CD4-positive, alpha-beta T cell treated with Interleukin-6 at 100 ng/mL for 8 hours (primary cell): ENCODE results near the gene IL23R.

Source experiments
- DNase-seq: peaks from one replicate; pipeline ENCODE4 v3.0.0-alpha.2; 2020; ENCODE audit warnings: mixed read lengths, low spot score

Gene IL23R

DNA sequence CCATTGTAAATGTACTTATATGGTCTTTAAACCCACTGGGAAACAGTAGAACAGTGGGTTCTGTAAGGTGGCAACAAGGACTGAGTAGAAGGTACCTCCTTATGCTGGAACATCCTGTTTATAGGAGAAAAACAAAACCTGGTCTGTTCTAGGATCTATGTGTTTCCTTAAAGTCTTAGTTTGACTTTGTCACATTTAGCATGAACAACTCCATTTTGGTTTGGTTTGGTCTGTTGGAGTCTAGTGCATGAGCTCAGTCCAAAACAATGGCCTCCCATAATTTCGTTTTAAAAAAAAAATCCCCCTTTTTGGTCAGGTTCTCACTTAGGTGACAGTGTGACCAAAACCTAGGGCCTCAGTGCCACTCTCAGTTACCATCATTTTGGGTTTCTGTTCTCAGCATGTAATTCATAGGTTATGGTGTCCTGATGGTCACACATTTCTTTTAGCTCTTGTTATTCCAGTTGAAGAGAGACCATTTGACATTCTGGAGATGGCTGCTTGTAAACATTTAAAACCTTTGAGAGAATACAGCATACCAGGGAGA is 75.0 kb downstream of the IL23R start:
- DNase-seq: no peak

DNA sequence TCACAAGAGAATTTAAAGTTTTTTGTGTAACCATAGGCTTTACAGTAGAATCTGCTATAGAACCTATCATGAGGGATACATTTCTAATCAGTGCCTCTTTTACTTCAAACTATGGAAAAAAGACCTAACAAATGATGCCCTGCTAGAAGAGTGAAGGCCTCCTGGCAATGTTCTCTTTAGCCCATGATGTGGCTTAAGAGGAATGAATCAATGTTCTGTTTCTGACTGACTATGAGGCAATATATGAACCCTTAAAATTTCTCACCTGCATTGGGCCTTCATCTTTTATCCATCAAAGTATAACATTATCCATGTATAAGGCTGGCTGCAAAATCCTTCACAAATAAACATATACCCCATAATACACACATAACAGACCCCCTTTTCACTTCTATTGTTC is 75.8 kb downstream of the IL23R start:
- no peak for DNase-seq

DNA sequence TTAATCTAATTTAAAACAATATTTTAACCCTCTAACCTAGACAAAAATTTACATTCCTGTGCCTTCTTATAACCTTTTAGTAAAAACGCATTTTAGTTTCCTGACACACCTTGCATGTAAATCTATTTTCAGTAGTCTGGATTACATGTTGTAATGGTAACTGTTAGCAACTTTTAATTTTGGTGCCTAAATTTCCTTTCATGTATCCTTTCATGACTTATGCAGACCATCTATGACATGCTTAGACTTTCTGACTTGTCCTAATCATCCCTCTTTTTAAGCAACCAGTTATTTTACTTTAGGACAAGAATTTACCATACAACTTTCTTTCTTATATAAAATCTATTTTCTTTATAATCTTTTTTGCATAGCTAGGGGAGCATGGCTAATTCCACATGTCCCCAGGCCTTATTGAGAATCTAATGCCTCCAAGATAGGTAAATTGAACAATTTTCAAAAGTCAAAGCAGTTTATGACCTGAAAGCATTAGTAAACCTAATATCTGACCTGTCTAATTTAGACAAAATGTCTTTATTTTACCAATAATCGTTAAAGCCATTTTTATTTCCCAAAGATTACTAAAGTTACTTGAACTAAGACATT is 83.9 kb downstream of the IL23R start:
- no peak for DNase-seq

DNA sequence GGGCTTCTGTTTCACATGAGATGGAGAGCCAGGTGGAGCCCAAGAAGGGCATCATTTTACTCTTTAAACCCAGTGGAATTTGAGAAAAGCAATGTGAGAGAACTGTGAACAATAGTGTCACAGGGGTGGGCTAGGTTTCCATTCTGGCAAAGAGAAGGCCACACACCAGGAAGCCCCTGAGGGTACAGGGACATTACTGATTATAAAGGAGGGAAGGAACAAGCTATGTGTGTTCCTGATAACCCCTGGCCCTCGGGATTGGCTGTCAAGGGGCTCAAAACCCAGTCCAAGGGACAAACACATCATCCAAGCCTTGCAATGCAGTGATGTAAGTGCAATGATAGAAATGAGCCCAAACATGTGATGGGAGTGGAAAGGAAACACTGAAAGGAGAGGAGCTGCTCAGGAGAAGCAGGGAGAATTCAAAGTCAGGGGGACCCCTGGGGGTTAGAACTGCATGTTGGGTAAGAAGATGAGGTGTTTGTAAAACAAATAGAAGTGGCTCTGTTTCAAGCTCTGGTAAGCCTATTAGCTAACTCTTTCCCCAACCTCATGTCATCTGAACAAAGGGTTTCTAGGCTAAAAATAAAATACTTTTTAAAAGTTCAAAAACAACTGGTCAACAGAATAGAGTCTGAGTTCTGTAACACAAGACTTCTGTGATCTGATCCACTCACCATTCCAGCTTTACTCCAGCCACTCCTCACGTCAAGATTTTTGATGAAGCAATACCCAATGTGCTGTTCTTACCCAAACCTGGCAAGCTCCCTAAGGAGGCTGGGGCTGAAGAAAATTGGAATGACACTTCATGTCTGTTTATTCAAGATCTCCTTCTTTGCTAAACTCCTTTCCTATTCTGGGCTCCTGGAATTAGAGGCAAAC is 90.3 kb downstream of the IL23R start:
- DNase-seq: no peak

DNA sequence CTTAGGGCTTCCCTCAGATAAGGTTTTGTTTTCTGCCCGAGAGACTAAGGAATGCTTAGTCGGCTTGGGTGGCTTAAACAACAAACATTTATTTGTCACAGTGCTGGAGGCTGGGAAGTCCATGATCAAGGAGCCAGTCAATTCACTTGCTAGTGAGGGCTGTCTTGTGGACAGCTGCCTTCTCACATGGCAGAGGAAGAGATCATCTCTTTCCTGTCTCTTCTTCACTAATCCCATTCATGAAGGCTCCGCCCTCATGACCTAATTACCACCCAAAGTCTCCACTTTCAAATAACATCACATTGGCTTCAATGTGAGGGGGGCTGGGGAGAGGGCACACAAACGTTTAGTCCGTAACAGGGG is 90.9 kb downstream of the IL23R start:
- DNase-seq: no peak

DNA sequence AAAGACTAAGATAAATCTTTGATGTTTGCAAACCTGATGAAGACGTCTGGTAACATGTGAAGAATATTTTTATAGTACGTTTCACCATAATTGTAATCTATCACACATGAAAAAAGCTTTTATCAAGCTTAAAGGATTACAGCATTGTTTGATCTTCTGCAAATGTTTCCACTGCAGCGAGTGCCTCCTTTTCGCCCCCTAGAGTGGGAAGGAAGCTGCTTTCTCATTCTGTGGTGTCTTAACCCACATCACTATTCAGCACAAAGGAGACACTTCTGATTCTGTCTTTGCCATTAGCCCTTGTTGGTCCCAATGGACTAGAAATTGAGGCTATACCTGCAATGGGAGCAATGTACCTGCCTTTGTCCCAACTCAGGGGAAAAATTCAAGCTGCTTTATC is 95.4 kb downstream of the IL23R start:
- DNase-seq: peak; percentile 52

DNA sequence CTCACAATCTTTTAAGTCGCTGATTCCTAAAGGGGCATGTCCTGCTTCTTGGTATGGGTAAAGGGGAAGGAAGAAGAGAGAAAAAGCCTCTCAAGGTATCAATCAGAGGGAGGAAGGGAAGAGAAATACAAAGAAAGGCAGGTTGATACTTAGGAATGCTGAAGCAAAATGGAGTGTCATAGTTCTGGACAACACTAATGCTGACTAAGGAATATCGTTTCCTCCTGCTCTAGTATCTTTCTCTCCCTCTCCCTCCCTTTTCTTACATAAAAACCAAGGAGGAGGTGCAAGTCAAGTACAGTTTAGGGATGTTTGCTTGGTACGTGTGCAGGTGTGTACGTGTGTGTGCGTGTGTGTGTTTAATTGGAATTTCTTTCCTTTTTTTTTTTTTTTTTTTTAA is 96.5 kb downstream of the IL23R start:
- no peak for DNase-seq

DNA sequence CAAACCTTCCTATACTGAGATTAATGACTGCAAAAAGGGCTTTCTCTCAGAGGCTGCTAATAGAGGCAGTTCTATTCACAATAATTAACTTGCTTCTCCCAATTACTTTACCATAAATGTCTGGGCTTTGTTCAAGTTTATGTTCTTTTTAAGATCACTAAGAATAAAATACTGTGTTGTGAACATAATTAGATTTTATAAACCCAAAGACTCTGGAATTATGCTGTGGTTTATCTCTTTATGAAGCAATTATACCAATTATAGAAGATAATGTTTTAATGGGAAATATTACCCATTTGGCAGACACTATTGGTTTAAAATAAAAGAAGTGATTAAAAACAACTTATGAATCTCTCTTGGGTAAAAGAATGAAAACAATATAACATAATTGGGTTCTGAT is 97.9 kb downstream of the IL23R start:
- DNase-seq: no peak

DNA sequence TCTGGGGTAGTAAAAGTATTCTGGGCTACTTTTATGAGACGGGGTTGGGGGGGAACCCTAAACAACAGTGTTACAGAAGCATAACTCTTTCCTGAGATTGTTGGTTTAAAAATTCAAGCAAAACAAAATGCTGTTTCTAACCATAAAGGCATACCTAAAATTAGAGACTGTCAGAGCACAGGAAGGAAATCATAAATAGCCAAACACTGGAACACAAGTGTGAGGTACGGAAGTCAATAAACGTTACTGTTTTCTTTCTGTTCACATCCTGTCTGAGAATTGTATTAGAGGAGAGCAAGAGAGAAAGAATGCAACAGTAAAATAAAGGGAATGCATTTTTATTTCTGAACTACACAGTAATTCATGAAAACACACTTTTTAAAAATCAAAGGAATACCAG is 98.6 kb downstream of the IL23R start:
- DNase-seq: no peak

DNA sequence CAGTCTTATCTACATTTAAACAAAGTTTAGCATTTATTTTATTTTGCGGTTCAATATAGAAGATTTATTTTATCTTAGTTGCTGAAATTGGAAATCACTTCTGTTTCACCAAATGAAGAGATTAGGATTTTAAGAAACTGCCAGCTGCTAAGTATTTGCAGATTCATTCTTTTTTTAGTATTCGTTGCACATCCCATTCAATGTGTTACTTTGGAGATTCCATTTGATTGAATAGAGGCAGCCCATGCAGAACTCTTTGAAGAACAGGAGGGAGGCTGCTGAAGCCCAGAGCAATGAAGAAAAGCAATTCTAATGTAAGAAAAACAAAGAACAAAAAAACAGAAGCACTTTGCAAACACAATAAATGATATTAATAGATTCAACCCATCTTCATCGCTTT is 102.8 kb downstream of the IL23R start:
- no peak for DNase-seq

DNA sequence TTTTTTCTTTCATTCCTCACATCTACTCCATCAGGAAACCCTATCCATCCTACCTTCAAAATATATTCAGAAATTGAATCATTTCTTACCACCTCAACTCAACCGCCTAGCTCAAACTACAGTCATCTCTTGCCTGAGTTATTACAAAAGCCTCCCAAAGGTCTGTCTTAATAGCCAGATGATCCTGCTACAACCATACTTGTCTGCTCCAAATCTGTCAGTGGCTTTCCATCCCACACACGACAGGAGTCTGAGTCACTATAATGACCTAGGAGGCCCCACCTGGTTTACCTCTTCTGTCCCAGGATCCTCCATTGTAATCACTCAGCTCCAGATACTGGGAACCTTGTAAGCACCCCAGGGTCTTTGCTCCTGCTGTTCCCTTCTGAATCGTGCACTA is 104.3 kb downstream of the IL23R start:
- no peak for DNase-seq

DNA sequence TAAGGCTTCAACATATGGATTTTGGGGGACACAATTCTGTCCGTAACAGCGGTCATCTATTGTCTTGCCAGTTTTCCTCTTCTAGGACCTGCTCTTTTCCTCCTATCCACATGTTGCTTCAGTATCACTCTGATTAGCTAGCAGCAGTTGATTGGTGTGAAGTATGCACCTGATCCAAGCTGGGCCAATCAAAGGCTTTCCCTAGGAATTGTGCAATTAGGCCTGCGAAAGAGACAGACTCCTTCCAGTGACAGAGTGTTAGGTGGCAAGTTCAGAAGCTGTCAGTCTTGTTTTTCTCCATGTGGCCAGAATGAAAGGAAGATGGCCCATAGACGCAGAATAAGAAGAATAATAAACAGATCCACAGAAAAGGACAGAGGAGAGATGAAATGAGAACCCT is 107.3 kb downstream of the IL23R start:
- no peak for DNase-seq

DNA sequence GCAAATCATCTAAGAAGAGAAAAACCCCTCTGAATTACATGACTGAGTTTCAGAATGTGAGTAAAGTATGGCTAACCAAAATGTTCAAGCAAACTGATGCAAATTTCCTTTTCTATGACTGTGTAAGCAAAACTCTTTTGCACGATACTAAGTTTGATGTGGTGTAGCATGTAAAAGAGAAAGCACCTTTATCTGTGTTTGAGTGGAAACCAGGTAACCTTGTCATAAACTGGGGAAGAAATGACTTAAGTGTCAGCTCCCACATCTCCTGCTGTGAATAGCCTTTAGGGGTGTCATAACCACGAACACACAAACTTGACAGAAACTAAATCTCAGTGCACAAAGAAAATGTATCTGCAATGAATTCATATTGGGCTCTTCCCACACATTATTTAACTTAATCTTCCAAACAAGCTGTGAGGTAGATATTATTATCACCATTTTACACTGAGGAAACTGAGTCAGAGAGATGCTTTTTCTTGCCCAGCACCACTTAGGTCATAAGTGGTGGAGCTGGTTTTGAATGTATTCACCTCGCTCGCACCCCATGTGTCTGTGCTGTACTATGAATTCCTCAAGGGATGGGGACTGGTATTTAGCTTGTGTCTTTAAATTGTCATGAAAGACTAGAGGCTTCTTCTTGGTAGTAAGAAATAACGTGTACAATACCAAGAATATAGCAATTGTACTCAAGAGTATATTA is 108.5 kb downstream of the IL23R start:
- DNase-seq: peak; percentile 9

DNA sequence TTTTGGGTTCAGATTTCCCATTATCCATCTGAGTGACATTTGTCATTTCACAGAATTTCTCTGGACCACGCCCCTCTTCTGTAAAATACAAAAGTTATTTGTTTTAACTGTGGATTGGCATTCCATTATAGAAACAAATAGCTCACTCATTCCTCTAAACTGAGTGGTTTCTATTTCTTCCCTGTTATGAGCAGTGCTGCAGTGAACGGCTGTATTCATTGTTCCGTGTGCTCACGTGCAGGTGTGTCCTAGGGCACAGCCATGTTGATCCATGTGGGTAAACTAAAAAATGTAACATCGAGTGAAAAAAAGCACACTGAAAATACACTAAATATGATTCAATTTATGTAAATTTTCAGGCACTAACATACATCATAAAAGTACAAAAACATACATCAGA is 114.4 kb downstream of the IL23R start:
- no peak for DNase-seq

DNA sequence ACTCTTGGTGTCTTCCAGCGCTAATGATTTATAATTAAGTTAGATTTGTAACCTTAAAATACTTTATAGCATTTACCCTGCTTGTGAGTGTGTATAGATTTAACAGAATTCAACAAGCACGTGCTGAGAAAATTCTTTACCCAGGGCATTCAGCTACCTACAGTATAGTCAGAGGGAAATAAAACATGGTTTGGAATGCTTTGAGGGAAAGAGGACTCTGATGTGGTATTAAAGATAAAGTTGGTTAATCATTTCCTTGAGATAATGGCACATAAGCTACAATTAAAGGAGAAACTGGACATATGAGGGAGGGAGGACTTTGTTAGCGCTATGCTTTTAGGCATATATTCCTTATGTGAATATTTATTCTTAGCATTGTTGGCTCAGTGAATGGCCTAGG is 115.0 kb downstream of the IL23R start:
- DNase-seq: no peak

DNA sequence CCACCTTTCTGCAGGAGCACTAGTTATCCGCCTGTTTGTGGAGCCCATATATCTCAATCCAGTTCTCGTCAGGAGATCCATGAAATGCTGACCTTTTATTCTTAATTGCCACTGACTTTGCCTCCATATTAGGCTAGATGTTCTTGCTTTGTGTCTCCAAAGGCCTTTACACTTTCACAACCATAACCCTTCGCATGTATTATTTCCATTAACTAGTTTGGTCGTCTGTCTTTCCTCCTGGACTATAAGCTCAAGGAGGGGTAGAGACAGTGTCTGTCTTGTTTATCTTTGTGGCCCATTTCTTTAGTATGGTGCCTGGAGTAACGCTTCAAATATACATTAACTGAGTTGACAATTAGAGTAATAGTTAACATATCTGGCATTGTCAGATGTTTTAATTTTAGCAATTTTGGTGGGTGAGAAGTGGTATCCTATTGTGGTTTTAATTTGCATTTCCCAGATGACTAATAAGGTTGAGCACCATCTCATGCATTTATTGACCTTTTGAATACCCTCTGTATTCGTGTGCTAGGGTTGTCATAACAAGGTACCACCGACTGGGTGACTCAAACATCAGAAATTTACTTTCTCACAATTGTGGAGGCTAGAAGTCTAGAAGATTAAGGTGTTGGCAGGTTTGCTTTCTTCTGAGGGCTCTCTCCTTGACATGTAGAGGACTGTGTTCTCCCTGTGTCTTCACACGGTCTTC is 119.7 kb downstream of the IL23R start:
- no peak for DNase-seq

DNA sequence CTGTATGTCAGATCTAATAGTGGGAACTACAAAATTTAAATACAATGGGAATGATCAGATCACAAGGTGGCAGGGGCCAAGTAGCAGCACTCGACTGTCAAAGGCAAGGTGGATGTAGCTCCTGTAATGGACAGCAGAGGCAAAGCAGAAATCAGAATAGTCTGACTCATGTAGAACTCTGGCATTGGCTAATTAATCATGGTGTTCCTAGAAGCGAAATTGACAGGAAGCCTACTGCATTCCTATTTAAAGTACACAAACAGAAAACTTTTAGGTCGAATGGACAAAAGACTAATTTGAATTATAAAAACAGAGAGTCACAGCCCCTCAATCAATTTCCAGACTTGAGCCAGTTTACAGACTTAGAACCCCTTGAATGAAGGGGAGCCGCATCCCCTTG is 124.0 kb downstream of the IL23R start:
- no peak for DNase-seq

DNA sequence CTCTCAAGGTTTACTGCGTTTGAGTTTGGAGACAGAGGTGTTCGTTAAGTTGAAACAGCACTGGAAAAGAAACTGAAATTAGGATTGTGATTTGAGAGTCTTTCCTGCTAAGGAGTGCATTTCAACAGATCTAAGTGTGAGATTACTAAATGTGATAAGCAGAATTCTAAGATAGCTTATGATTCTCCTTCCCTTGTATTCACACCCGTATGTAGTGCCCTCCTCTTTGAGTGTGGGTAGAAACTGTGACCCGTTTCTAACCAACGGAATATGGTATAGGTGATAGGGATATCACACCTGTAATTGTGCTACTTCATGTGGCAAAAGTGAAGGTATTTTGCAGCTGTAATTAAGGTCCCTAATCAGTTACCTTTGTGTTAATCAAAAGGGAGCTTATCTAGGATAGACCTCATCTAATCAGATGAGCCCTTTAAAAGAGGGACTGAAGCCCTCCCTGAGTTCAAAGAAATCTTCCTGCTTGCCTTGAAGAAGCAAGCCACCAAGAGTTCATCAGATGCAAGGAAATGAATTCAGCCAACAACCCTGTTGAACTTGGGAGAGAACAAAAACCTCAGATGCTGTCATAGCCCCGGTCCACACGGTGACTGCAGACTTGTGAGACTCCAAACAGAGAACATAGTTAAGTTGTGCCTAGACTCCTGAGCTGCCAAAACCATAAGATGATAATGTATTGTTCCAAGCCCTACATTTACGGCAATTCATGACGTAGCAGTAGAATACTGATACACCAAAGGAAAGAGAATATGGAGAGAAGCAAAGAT is 128.8 kb downstream of the IL23R start:
- no peak for DNase-seq

DNA sequence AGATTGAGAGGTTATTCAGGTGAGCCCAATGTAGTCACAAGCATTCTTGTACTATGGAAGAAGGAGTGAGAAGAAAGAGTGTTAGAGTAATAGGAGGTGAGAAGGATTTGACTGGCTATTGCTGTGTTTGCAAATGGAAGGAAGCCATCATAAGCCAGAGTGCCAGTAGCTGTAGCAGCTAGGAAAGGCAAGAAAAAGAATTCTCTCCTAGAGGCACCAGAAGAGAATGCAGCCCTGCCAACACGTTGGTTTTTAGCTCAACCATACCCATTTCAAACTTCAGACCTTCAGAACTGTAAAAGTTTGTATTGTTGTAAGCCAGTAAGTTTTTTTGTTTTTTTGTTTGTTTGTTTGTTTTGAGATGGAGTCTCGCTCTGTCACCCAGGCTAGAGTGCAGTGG is 132.5 kb downstream of the IL23R start:
- DNase-seq: no peak

DNA sequence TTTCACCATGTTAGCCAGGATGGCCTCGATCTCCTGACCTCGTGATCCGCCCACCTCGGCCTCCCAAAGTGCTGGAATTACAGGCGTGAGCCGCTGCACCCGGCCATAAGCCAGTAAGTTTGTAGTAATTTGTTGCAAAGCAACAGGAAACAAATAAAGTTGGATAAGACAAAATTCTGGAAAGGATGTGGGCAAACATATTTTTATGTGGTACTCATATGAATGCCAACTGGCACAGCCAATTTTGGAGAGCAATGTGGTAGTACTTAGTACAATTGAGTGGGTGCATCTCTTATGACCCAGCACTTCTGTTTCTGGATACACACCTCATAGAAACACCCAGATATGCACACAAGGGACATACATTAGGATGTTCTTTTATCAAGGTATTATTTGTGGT is 133.0 kb downstream of the IL23R start:
- no peak for DNase-seq

DNA sequence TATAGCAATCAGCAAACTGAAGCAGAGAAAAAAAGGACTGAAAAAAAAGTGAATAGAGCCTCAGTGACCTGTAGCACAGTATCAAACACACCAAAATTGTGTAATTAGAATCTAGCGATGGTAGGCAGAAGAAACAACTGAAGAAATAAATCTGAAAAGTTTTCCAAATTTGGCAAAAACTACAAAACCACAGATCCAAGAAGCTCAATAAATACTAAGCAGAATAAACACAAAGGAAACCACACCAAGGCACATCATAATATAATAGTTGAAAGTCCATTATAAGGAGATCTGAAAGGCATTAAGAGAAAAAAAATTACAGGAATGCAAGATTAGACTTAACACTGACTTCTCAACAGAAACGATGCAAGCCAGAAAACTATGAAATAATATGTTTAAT is 134.3 kb downstream of the IL23R start:
- DNase-seq: no peak

DNA sequence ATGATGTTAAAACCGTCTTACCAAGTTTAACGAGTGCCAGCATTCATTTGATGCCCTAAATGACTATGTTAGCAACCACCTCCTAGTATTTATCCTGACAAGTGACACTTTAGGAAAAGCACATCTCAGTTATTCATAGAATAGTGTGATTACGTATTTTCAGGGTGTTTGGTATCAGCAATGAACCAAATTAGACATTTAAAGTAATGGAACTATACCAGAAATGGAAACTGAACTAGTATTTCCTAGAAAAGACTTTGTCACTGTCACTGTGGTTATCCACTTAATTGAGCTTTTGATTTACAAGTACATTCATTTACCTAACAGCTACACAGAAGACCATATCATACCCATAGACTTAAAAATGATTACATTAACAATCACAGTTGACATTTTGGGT is 137.8 kb downstream of the IL23R start:
- DNase-seq: no peak
